Natural killer cell (primary cell): Measurements from ENCODE around the gene FLT3LG. TPM values are rescaled to one million over a fixed set of nuclear protein-coding genes. Genes with fewer than 3 reads are reported as not detected.
A peak's percentile ranks its signal among the peaks of the same experiment; 100 is the strongest.

ENCODE experiments used
- ATAC-seq, 3 donors: fragments of 150-1000 bp in 2 of 3; fragments of 200-7000 bp in 1 of 3; cut with Tn5 transposase; 1 replicate in 1 of 3; 2 replicates in 2 of 3; pipeline ENCODE4 v1.10.0; 2021; ENCODE audit warnings: mild to moderate bottlenecking in 2 of 3, moderate library complexity in 2 of 3
- DNase-seq, 2 donors: peaks; one replicate each; pipeline versions ENCODE4 v3.0.0 to v3.0.0-alpha.2; 2013 to 2021; ENCODE audit warnings: mixed read lengths in 1 of 2
- H3K27ac ChIP-seq: one replicate; pipeline ENCODE4 v1.5.1; 2013; ENCODE audit warnings: mild to moderate bottlenecking, low read length
- H3K27me3 ChIP-seq: one replicate; pipeline ENCODE4 v1.6.1; 2013; ENCODE audit warnings: low read length; ENCODE audit not compliant: control insufficient read depth, insufficient read depth
- H3K36me3 ChIP-seq: one replicate; pipeline ENCODE4 v1.6.1; 2013; ENCODE audit warnings: low read length; ENCODE audit not compliant: control insufficient read depth, insufficient read depth
- H3K4me1 ChIP-seq: one replicate; pipeline ENCODE4 v1.6.1; 2013; ENCODE audit warnings: low read length; ENCODE audit not compliant: control insufficient read depth, insufficient read depth
- H3K4me3 ChIP-seq: one replicate; pipeline ENCODE4 v1.5.1; 2013; ENCODE audit warnings: low read length
- H3K9me3 ChIP-seq: one replicate; pipeline ENCODE4 v1.6.1; 2013; ENCODE audit warnings: low read length; ENCODE audit not compliant: control insufficient read depth, insufficient read depth
- H3K27ac Mint-ChIP-seq, 2 donors: one replicate each; pipeline ENCODE4 v1.8.0; 2022; ENCODE audit warnings: mild to moderate bottlenecking in 2 of 2, mixed read lengths in 2 of 2, moderate library complexity in 1 of 2
- H3K27me3 Mint-ChIP-seq, 2 donors: one replicate each; pipeline ENCODE4 v1.8.0; 2022; ENCODE audit warnings: low read depth in 2 of 2, mixed read lengths in 2 of 2
- H3K36me3 Mint-ChIP-seq: one replicate; pipeline ENCODE4 v1.8.0; 2022; ENCODE audit warnings: mixed read lengths
- H3K4me1 Mint-ChIP-seq, 2 donors: one replicate each; pipeline ENCODE4 v1.8.0; 2022; ENCODE audit warnings: mixed read lengths in 2 of 2
- H3K4me3 Mint-ChIP-seq: one replicate; pipeline ENCODE4 v1.8.0; 2022; ENCODE audit warnings: mild to moderate bottlenecking, moderate library complexity, mixed read lengths
- H3K9me3 Mint-ChIP-seq, 2 donors: one replicate each; pipeline ENCODE4 v1.8.0; 2022; ENCODE audit warnings: mixed read lengths in 2 of 2
- WGBS: methylation state at CpG from one replicate; pipeline ENCODE4 v1.1.7; 2013; ENCODE audit warnings: missing lambda C conversion rate; ENCODE audit not compliant: insufficient coverage; 5-methylcytosine and 5-hydroxymethylcytosine counted together
- intact Hi-C: fragments of 100-400 bp; cut with micrococcal nuclease; formaldehyde crosslinking; loops from one replicate; pipeline ENCODE4 v1.14.2; 2022
- total RNA-seq, 4 donors: library from RNA; stranded (reverse); fragments of 120-200 nt in 1 of 4; gene quantifications; one replicate each; pipeline versions ENCODE4 v1.2.3 to v1.2.4, GENCODE V29; 2013 to 2022
- TF ChIP-seq, protein P1 (sequence below): fragments of 200-600 bp; IDR thresholded peaks from one replicate; pipeline ENCODE4 v1.8.0; 2022; ENCODE audit warnings: antibody characterized with exemption

FLT3LG gene
- total RNA-seq, 3 donors from 2014 or later (not counting 1 experiment from before 2014, with no cell fraction given): 44.7 to 65.7 (median 64.8) TPM

DNA sequence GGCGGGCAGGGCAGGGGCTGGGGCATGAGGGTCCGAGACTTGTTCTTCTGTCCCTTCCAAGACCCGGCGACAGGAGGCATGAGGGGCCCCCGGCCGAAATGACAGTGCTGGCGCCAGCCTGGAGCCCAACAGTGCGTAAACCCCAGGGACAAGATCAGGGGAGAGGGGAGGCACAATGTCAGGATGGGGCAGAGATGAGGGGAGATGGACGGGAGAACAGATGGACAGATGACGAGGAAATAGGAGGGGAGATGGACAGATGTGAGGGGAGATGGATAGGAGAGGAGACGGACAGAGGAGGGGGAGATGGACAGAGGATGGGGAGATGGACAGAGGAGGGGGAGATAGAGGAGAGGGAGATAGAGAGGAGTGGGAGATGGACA, 518 bp downstream of the FLT3LG start:
- no peak for ATAC-seq
- peak overlapping the region; percentile 95 for H3K4me3 Mint-ChIP-seq
- no peaks in the 10 kb centered on the region for H3K27me3 Mint-ChIP-seq
- peaks cover 29 to 50% of the 10 kb centered on the region in 2 donors for H3K4me1 Mint-ChIP-seq
- no peaks in the 10 kb centered on the region for H3K9me3 ChIP-seq
- peaks cover 8% of the 10 kb centered on the region for H3K36me3 ChIP-seq
- DNase-seq: no peak
- H3K4me1 ChIP-seq: peaks cover 64% of the 10 kb centered on the region
- 5% methylated on average over 11 of the region's 11 CpGs for WGBS
- no peaks in the 10 kb centered on the region for H3K36me3 Mint-ChIP-seq
- H3K9me3 Mint-ChIP-seq: no peaks in the 10 kb centered on the region
- TF ChIP-seq, protein P1, sequence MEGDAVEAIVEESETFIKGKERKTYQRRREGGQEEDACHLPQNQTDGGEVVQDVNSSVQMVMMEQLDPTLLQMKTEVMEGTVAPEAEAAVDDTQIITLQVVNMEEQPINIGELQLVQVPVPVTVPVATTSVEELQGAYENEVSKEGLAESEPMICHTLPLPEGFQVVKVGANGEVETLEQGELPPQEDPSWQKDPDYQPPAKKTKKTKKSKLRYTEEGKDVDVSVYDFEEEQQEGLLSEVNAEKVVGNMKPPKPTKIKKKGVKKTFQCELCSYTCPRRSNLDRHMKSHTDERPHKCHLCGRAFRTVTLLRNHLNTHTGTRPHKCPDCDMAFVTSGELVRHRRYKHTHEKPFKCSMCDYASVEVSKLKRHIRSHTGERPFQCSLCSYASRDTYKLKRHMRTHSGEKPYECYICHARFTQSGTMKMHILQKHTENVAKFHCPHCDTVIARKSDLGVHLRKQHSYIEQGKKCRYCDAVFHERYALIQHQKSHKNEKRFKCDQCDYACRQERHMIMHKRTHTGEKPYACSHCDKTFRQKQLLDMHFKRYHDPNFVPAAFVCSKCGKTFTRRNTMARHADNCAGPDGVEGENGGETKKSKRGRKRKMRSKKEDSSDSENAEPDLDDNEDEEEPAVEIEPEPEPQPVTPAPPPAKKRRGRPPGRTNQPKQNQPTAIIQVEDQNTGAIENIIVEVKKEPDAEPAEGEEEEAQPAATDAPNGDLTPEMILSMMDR: no peak
- peak overlapping the region; percentile 67 for H3K4me3 ChIP-seq
- H3K27ac Mint-ChIP-seq: peak overlapping the region; percentile 88 to 94
- H3K27me3 ChIP-seq: no peaks in the 10 kb centered on the region
- peak overlapping the region; percentile 89 for H3K27ac ChIP-seq
- intact Hi-C loops: loop anchor here (1.0 kb wide), 2 partner anchors 73 to 96 kb away; no protein-coding TSS in a partner anchor

DNA sequence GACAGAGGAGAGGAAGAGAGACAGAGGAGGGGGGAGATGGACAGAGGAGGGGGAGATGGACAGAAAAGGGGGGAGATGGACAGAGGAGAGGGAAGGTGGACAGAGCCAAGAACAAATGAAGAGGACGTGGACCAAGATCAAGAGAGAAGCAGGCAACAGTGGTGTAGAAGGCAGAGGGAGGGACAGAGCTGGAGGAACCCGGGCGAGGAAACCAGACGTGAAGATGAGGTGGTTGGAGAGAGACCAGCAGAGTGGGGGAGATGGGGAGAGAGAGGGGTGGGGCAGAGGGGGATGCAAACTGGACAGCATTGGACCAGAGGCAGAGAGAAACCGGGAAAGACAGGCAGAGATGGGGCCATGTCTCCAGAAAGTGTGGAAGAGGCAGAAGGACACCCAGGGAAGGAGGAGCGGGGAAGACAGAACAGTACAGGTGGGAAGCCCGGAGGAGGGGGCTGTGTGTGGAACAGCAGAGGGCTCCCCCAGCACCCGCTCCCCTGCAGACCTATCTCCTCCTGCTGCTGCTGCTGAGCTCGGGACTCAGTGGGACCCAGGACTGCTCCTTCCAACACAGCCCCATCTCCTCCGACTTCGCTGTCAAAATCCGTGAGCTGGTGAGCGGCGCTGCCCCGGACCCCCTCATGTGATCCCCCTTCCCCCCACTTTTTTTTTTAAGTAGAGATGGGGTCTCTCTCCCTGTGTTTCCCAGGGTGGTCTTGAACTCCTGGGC, 1.3 kb downstream of the FLT3LG start:
- TF ChIP-seq, protein P1: no peak
- intact Hi-C loops: no loop called here
- H3K4me1 Mint-ChIP-seq: peaks cover 23 to 41% of the 10 kb centered on the region in 2 donors
- peak in 1 of 2 donors; percentile 58 for DNase-seq
- WGBS: 63% methylated on average over 13 of the region's 15 CpGs
- ATAC-seq: no peak
- no peaks in the 10 kb centered on the region for H3K9me3 ChIP-seq
- no peaks in the 10 kb centered on the region for H3K9me3 Mint-ChIP-seq
- H3K4me1 ChIP-seq: peaks cover 56% of the 10 kb centered on the region
- H3K4me3 ChIP-seq: peak overlapping the region; percentile 67
- no peaks in the 10 kb centered on the region for H3K36me3 Mint-ChIP-seq
- H3K27me3 Mint-ChIP-seq: no peaks in the 10 kb centered on the region
- H3K27ac ChIP-seq: peak overlapping the region; percentile 89
- H3K4me3 Mint-ChIP-seq: peak overlapping the region; percentile 95
- no peaks in the 10 kb centered on the region for H3K27me3 ChIP-seq
- peaks cover 14% of the 10 kb centered on the region for H3K36me3 ChIP-seq
- H3K27ac Mint-ChIP-seq: peak overlapping the region; percentile 88 to 94

DNA sequence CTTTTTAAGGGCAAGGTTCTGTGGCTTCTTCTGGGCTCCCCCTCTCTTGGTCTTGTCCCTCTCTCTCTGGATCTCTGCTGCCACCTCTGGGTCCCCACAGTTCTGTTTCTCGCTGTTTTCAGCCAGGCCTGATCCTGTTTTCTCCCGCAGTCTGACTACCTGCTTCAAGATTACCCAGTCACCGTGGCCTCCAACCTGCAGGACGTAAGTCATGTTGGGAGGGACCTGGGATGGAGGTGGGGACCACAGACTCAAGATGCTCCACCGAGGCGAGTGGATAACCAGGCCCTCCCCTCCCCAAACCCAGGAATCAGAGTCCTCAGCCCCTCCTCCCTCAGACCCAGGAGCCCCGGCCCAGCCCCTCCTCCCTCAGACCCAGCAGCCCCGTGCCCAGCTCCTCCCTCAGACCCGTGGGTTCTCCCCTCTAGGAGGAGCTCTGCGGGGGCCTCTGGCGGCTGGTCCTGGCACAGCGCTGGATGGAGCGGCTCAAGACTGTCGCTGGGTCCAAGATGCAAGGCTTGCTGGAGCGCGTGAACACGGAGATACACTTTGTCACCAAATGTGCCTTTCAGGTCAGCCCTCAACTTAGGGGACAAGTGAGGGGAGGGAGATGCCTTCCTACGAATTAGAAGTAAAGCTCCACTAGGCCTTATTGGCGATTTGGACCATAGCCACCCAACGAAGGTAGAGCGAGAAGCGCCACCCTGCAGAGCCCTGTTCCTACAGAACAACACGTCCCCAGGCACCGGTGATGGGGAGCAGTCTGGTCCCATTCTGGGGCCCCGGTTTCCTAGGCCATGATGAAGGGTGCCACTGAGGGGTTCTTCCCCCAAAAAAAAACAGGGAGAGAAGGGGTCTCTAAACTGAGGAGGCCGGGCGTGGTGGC, 2.2 kb downstream of the FLT3LG start:
- Mint-ChIP-seq H3K27me3 (no peaks in the 10 kb centered on the region), H3K4me1 (peaks cover 16 to 34% of the 10 kb centered on the region in 2 donors), H3K27ac (peak overlapping the region; percentile 88 to 94), H3K4me3 (peak overlapping the region; percentile 95), H3K36me3 (no peaks in the 10 kb centered on the region), H3K9me3 (no peaks in the 10 kb centered on the region)
- peak in 1 of 2 donors; percentile 83 for DNase-seq
- Histone ChIP-seq H3K4me3 (no peak overlapping the region), H3K27ac (peak overlapping the region; percentile 89), H3K36me3 (peaks cover 17% of the 10 kb centered on the region), H3K27me3 (no peaks in the 10 kb centered on the region), H3K9me3 (no peaks in the 10 kb centered on the region), H3K4me1 (peaks cover 47% of the 10 kb centered on the region)
- TF ChIP-seq, protein P1: peak; percentile 21
- intact Hi-C loops: no loop called here
- peak in 2 of 3 donors; percentile 16 to 34 for ATAC-seq
- WGBS: 65% methylated on average over 27 of the region's 27 CpGs
